Measurements from ENCODE around the gene STK16. TPM values are rescaled to one million over a fixed set of nuclear protein-coding genes. Genes with fewer than 3 reads are reported as not detected.
A peak's percentile ranks its signal among the peaks of the same experiment; 100 is the strongest.

The STK16 gene
- total and polyA plus RNA-seq, 2 of the 13 experiments (the other 11 are each of a cell fraction or from before 2014, with no cell fraction given) = 28.0 to 50.9 TPM

- TF ChIP-seq ZNF17 (CRISPR knock-in tag; IDR thresholded peaks at IDR 0.05) = 0 out of 2 replicates have a peak, but pooled peaks have one; percentile 41
- TF ChIP-seq ARID5B (CRISPR knock-in tag; IDR thresholded peaks at IDR 0.05) = no peak
- peak; percentile 66 for TF ChIP-seq POLR2G (IDR thresholded peaks at IDR 0.05; ENCODE audit: low read depth, low read length)
- no peak for TF ChIP-seq ZNF44 (CRISPR knock-in tag; IDR thresholded peaks at IDR 0.05)
- TF ChIP-seq ZNF225 (CRISPR knock-in tag; IDR thresholded peaks at IDR 0.05) = 0 out of 2 replicates have a peak, but pooled peaks have one; percentile 74
- peak; percentile 32 for TF ChIP-seq RBM22 (optimal IDR thresholded peaks at IDR 0.05; ENCODE audit: low read length)
- TF ChIP-seq NRL (CRISPR knock-in tag; IDR thresholded peaks at IDR 0.05; ENCODE audit: borderline replicate concordance) = 0 out of 2 replicates have a peak, but pooled peaks have one; percentile 64
- peak; percentile 2; the same call in 1 of the 2 replicates for TF ChIP-seq ZSCAN21 (CRISPR knock-in tag; IDR thresholded peaks at IDR 0.05; ENCODE audit: borderline replicate concordance)
- 0 out of 2 replicates have a peak, but pooled peaks have one; percentile 50 for TF ChIP-seq SETDB1 (CRISPR knock-in tag; IDR thresholded peaks at IDR 0.05; ENCODE audit: borderline replicate concordance)
- 0 out of 2 replicates have a peak, but pooled peaks have one; percentile 23 for TF ChIP-seq HES4 (CRISPR knock-in tag; IDR thresholded peaks at IDR 0.05; ENCODE audit: borderline replicate concordance)
- TF ChIP-seq AGO2 (optimal IDR thresholded peaks at IDR 0.05; ENCODE audit: low read depth, low read length) = peak; percentile 56
- TF ChIP-seq FUBP1 (CRISPR knock-in tag; IDR thresholded peaks at IDR 0.05; ENCODE audit: borderline replicate concordance) = 0 out of 2 replicates have a peak, but pooled peaks have one; percentile 29
- peak; percentile 22; the same call in 1 of the 2 replicates for TF ChIP-seq ZNF770 (CRISPR knock-in tag; IDR thresholded peaks at IDR 0.05)
- 0 out of 2 replicates have a peak, but pooled peaks have one; percentile 30 for TF ChIP-seq THAP8 (CRISPR knock-in tag; IDR thresholded peaks at IDR 0.05; ENCODE audit: borderline replicate concordance)
- no peak for TF ChIP-seq GTF3A (CRISPR knock-in tag; conservative IDR thresholded peaks at IDR 0.05)
- TF ChIP-seq ZFY (CRISPR knock-in tag; IDR thresholded peaks at IDR 0.05) = peak; percentile 36
- TF ChIP-seq CC2D1A (CRISPR knock-in tag; IDR thresholded peaks at IDR 0.05) = no peak
- TF ChIP-seq ZBTB38 (CRISPR knock-in tag; IDR thresholded peaks at IDR 0.05) = peak; percentile 52; the same call in 1 of the 2 replicates
- TF ChIP-seq ZNF501 (CRISPR knock-in tag; IDR thresholded peaks at IDR 0.05) = 0 out of 2 replicates have a peak, but pooled peaks have one; percentile 24
These were observed 35.8 kb upstream of the STK16 start (continued) for GRCh38 chr2:219209236-219210195.
